GM18526 (cell line): ENCODE measurements around the gene PLCB3.

Experiments
- POLR2A ChIP-seq: IDR thresholded peaks from 3 replicates; pipeline ENCODE4 v1.6.1; 2011; ENCODE audit not compliant: insufficient read length; ENCODE audit errors: extremely low read depth

The PLCB3 gene

DNA sequence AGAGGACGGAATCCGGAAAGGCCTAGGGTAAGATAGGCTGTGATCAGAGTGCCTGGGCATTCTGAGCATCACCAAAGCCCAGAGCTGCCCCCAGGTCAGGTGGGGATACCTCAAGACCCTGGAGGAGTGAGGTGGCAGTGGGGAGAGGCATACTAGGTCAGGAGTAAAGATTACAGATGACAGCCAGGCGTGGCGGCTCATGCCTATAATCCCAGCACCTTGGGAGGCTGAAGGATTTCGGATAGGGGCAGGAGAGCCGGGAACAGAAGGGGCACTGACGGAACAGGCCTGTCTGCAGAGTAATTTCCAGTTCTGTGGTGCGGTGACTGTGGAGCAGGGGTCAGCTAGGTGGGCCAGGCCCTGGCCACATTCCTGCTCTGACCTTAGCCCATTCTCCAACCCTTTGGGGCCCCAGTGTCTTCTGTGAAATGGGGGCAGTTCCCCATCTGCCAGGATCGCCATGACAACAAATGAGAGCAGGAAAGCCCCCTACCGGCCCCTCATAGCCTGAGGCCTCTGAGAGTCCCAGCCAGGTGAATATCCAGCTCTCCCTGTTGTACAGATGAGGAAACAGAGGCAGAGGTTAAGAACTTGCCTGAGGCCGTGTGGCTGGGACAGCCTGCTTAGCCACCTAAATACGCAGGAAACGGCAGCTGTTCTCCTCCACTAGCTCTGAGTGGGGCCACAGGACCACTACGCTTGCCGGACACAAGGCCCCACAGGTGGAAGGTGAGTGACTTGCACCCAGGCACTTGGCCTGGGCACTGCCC, 23.9 kb downstream of the PLCB3 start:
- no peak for TF ChIP-seq POLR2A

GRCh38 chr11:64275841-64276240, 24.5 kb downstream of the PLCB3 start:
- TF ChIP-seq POLR2A, result no peak

DNA sequence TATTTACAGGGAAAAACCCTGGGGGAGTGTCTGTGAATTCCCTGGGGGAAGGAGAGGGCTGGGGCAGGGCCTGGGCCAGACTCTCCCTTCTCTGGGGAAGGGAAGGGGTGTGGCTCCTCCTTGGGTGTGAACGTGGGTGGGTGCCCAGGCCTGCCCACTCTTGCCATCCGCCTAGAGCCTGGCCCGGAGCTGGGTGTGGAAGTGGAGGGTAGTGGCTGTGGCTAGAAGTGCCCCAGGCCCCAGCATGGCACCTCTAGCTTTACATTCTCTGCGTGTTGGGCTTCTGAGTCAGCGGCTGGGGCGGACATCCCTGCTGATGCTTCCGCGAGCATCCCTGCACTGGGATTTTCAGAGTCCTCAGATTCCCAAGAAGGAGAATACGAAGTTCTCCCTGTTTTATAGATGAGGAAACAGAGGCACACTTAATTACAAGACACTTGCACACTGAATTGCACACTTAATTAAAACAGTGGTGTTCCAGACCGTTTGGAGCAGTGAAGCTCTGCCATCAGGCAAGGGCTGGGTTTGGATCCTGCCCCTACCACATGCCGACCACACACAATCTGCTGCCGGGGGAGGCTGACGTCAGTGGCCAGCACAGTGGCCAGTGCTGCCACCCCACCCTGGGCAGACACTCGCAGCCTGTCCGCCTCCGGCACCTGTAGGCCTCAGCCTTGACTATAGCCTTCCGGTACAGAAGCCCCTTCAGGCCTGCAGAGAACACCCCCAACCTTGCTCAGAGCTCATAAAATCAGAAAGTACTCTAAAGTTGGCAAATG, 25.5 kb downstream of the PLCB3 start:
- TF ChIP-seq POLR2A, result no peak

- no peak for TF ChIP-seq POLR2A
Observed at GRCh38 chr11:64278576-64279190, 27.4 kb downstream of the PLCB3 start.

DNA sequence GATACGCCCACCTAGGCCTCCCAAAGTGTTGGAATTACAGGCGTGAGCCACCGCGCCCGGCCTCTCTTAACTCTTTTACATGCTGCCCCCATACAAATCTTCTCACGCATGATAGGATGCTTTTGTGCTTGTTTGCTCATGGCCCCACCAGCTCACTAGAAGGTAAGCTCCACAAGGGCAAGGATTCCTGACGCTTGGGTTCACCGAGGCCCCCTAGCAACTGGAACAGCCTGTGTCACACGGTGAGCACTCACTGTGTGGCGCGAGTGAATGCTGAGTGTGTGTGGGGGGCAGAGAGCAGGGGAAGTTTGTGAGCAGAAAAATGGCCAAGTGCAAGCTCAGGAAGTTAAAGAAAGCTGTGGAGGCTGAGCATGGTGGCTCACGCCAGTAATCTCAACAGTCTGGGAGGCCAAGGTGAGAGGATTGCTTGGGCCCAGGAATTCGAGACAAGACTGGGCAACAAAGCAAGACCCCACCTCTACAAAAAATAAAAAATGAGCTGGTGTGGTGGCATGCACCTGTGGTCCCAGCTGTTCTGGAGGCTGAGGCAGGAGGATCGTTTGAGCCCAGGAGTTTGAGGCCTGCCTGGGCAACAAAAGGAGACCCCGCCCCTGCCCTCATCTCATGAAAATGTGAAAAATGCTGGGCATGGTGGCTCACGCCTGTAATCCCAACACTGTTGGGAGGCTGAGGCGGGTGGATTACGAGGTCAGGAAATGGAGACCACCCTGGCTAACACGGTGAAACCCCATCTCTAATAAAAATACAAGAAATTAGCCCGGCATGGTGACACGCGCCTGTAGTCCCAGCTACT, 30.8 kb downstream of the PLCB3 start:
- no peak for TF ChIP-seq POLR2A

- no peak for TF ChIP-seq POLR2A
Observed at GRCh38 chr11:64283092-64283491, 31.8 kb downstream of the PLCB3 start.

DNA sequence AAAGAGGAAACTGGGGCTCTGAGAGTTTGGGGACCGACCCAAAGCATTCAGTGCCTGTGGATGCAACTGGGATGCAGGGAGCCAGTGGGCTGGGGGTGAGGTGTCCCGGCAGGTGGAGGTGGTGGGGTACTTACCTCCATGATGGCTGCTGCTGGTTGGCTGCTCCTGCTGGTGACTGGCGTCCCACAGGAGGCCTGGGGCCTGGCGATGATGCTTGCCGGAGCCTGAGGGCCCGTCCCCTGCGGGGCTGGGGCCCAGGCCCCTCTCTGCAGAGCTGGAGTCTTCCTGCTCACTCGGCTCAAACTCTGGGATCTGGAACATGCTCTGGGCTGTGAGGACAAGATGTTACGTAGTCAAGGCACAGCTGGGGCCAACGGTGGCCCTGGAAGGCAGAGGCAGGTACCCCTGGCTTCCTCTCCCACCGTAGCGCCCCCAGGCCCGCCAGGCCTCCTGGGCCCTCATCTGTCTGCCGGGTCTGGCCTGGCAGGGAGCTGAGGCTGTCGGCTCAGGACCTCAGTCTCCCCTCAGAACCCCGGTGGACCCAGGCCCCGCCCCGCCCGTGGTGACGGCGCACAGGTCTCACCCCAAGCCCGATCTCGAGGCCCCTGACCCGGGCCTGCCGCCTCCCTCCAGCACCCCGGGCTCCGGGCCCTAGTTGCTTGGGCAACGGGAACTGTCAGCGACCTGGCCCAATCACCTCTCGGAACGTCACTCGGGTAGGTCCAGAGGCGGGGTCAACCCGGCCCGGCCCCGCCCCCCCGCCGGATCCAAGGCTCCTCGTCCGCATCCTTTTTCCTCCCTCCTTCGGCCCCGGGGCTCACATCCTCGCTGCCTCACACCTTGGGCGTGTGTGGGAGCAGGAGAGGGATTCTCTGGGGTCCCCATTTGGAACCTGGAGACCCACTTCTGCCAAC, 33.0 kb downstream of the PLCB3 start, which contains the start of gene BAD:
TSS of gene BAD (minus strand) at position 618 of the 914 bp plus-strand sequence. CDS start at position 321, 297 bp downstream.
- peak; percentile 59 for TF ChIP-seq POLR2A

- TF ChIP-seq POLR2A, result peak; percentile 11
Observed at GRCh38 chr11:64284962-64285884, 33.9 kb downstream of the PLCB3 start, which contains the start of gene GPR137. TSS of gene GPR137 (plus strand) at chr11:64285848. CDS start at chr11:64286525, 677 bp downstream.

DNA sequence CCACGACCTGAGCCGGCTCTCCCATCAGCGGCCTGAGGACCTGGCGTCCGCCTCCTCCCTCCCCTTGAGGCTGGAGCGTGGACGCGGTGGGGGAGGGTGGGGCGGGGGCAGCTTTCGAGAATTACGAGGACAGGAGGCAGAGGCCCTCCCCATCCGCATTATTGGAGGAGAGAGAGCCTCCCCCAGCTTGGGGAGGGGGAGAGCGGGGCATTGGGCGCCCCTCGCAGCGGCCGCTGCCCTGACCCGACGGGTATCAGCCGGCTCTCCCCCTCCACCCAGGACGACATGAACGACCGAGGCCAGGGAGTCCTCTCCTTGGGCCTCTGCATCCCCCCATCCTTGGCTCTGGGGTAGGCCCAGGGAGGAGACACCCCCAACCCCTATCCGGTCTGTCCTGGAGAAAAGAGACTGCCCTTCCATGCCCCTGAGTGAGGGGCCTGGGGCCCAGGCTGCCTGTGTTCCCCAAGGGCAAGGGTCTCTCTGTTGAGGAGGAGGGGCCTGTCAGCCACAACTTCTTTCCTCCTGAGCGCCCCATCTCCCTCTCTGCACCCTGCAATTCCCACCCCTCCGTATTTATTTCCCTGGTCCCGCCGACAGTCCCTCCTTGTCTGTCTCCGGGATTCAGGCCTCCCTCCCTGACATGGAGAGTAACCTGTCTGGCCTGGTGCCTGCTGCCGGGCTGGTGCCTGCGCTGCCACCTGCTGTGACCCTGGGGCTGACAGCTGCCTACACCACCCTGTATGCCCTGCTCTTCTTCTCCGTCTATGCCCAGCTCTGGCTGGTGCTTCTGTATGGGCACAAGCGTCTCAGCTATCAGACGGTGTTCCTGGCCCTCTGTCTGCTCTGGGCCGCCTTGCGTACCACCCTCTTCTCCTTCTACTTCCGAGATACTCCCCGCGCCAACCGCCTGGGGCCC, 34.8 kb downstream of the PLCB3 start:
- peak; percentile 11 for TF ChIP-seq POLR2A

GRCh38 chr11:64286801-64287159, 35.5 kb downstream of the PLCB3 start:
- TF ChIP-seq POLR2A, result no peak

GRCh38 chr11:64287676-64288352, 36.5 kb downstream of the PLCB3 start:
- no peak for TF ChIP-seq POLR2A
